GM23338 (cell line): ENCODE results near the gene MAP4. TPM values are rescaled to one million over a fixed set of nuclear protein-coding genes. Genes with fewer than 3 reads are reported as not detected.

Experiments
- ATAC-seq: fragments of 200-7000 bp; cut with Tn5 transposase; 3 replicates; pipeline ENCODE4 v1.9.1; 2020
- DNase-seq: peaks from one replicate; pipeline ENCODE4 v3.0.0-alpha.2; 2015; ENCODE audit warnings: low spot score
- H2AFZ ChIP-seq: fragments of 200-600 bp; sonication (generic); 2 replicates; pipeline ENCODE4 v1.8.0; 2016; ENCODE audit warnings: antibody characterized with exemption, mild to moderate bottlenecking, moderate library complexity
- H3F3A ChIP-seq: fragments of 200-600 bp; sonication (generic); replicated peaks from 2 replicates; pipeline ENCODE4 v1.8.0; 2017; ENCODE audit warnings: antibody characterized with exemption, mixed run types, low read depth
- H3K27ac ChIP-seq: fragments of 200-600 bp; sonication (generic); 2 replicates; pipeline ENCODE4 v1.6.1; 2016; ENCODE audit warnings: low read depth
- H3K27me3 ChIP-seq: fragments of 200-600 bp; sonication (generic); 2 replicates; pipeline ENCODE4 v1.8.0; 2016; ENCODE audit warnings: mild to moderate bottlenecking, mixed run types, moderate library complexity; ENCODE audit not compliant: insufficient read depth
- H3K36me3 ChIP-seq: fragments of 200-600 bp; sonication (generic); 2 replicates; pipeline ENCODE4 v1.8.0; 2016; ENCODE audit warnings: mild to moderate bottlenecking; ENCODE audit not compliant: insufficient read depth
- H3K4me1 ChIP-seq: fragments of 200-600 bp; sonication (generic); 2 replicates; pipeline ENCODE4 v1.8.0; 2016; ENCODE audit warnings: mild to moderate bottlenecking, moderate library complexity; ENCODE audit not compliant: insufficient read depth
- H3K4me2 ChIP-seq: fragments of 200-600 bp; sonication (generic); 2 replicates; pipeline ENCODE4 v1.7.1; 2017; ENCODE audit warnings: mixed run types
- H3K4me3 ChIP-seq: fragments of 200-600 bp; sonication (generic); 2 replicates; pipeline ENCODE4 v1.6.1; 2016; ENCODE audit warnings: mixed run types
- H3K79me2 ChIP-seq: fragments of 200-600 bp; sonication (generic); replicated peaks from 2 replicates; pipeline ENCODE4 v1.8.0; 2017; ENCODE audit warnings: mild to moderate bottlenecking; ENCODE audit not compliant: insufficient read depth
- H3K9me2 ChIP-seq: fragments of 200-600 bp; sonication (generic); 2 replicates; pipeline ENCODE4 v1.8.0; 2017; ENCODE audit not compliant: insufficient read depth
- H4K20me1 ChIP-seq: fragments of 200-600 bp; sonication (generic); replicated peaks from 2 replicates; pipeline ENCODE4 v1.8.0; 2017; ENCODE audit warnings: mild to moderate bottlenecking; ENCODE audit not compliant: insufficient read depth
- H3K27ac Mint-ChIP-seq: 2 replicates; pipeline ENCODE4 v1.8.0; 2020; ENCODE audit warnings: inconsistent platforms, mild to moderate bottlenecking, moderate library complexity, mixed read lengths
- H3K27me3 Mint-ChIP-seq: 3 replicates; pipeline ENCODE4 v1.8.0; 2022; ENCODE audit warnings: low read depth, mild to moderate bottlenecking, moderate library complexity, mixed read lengths, inconsistent platforms; ENCODE audit not compliant: insufficient read depth, poor library complexity
- H3K36me3 Mint-ChIP-seq: 3 replicates; pipeline ENCODE4 v1.8.0; 2021; ENCODE audit warnings: low read depth, mild to moderate bottlenecking, inconsistent platforms, moderate library complexity, mixed read lengths
- H3K4me1 Mint-ChIP-seq: 3 replicates; pipeline ENCODE4 v1.8.0; 2020; ENCODE audit warnings: mild to moderate bottlenecking, inconsistent platforms, mixed read lengths
- H3K4me3 Mint-ChIP-seq: 3 replicates; pipeline ENCODE4 v1.8.0; 2021; ENCODE audit warnings: moderate library complexity, mild to moderate bottlenecking, inconsistent platforms, mixed read lengths
- H3K9me3 Mint-ChIP-seq: 3 replicates; pipeline ENCODE4 v1.8.0; 2020; ENCODE audit warnings: moderate library complexity, mild to moderate bottlenecking, inconsistent platforms, mixed read lengths
- EZH2 ChIP-seq: fragments of 200-600 bp; sonication (generic); IDR thresholded peaks from one replicate; pipeline ENCODE4 v1.8.0; 2017; ENCODE audit warnings: antibody characterized with exemption, mild to moderate bottlenecking, low read depth; ENCODE audit not compliant: unreplicated experiment
- EZH2phosphoT487 ChIP-seq: fragments of 200-600 bp; sonication (generic); IDR thresholded peaks from one replicate; pipeline ENCODE4 v1.8.1; 2018; ENCODE audit warnings: antibody characterized with exemption; ENCODE audit not compliant: unreplicated experiment
- JUNB ChIP-seq: IDR thresholded peaks from one replicate; pipeline ENCODE4 v1.6.1; 2016; ENCODE audit warnings: antibody characterized with exemption; ENCODE audit not compliant: unreplicated experiment
- NANOG ChIP-seq: IDR thresholded peaks from 2 replicates; pipeline ENCODE4 v1.6.1; 2016; ENCODE audit warnings: antibody characterized with exemption, borderline replicate concordance
- STAT1 ChIP-seq: IDR thresholded peaks from one replicate; pipeline ENCODE4 v1.6.1; 2016; ENCODE audit warnings: antibody characterized with exemption; ENCODE audit not compliant: unreplicated experiment
- ZNF114 ChIP-seq: fragments of 250-450 bp; sonication (Bioruptor Pico); IDR thresholded peaks from 2 replicates; pipeline ENCODE4 v1.5.0; 2020; ENCODE audit warnings: mild to moderate bottlenecking, moderate library complexity
- ZNF331 ChIP-seq: fragments of 250-450 bp; sonication (Bioruptor Pico); IDR thresholded peaks from 2 replicates; pipeline ENCODE4 v1.5.0; 2020; ENCODE audit warnings: low read depth, mild to moderate bottlenecking, moderate library complexity
- polyA plus RNA-seq: library from polyadenylated mRNA; unstranded; fragments of >200 nt; fragmentation: Nextera tagmentation; extraction: Ambion mirVana; gene quantifications from 2 replicates; pipeline ENCODE4 v1.2.1, GENCODE V29; 2016
- total RNA-seq: library from RNA; depleted of rRNA; stranded (reverse); fragments of >200 nt; shearing (Covaris generic); gene quantifications from 2 replicates; pipeline ENCODE4 v1.2.3, GENCODE V29; 2014
- TF ChIP-seq, protein P1 (sequence below): IDR thresholded peaks from one replicate; pipeline ENCODE4 v1.6.1; 2018; ENCODE audit warnings: antibody characterized with exemption; ENCODE audit not compliant: unreplicated experiment
- TF ChIP-seq, protein P2 (sequence below): fragments of 250-450 bp; sonication (Bioruptor Pico); IDR thresholded peaks from 2 replicates; pipeline ENCODE4 v1.5.0; 2020; ENCODE audit warnings: mild to moderate bottlenecking, moderate library complexity
- TF ChIP-seq, protein P3 (sequence below): IDR thresholded peaks from 2 replicates; pipeline ENCODE4 v1.6.1; 2016; ENCODE audit warnings: antibody characterized with exemption
- TF ChIP-seq, protein P4 (sequence below), 2 experiments: fragments of 200-600 bp in 1 of 2; sonication (generic) in 1 of 2; conservative IDR thresholded peaks; 2 replicates each; pipeline versions ENCODE4 v1.5.1 to v1.6.1; 2016 to 2017; ENCODE audit warnings: antibody characterized with exemption in 2 of 2, low read depth in 2 of 2, mild to moderate bottlenecking in 2 of 2, moderate library complexity in 1 of 2

MAP4 gene
- total and polyA plus RNA-seq, 2 experiments from 2014 or later: 103 to 113 TPM

DNA sequence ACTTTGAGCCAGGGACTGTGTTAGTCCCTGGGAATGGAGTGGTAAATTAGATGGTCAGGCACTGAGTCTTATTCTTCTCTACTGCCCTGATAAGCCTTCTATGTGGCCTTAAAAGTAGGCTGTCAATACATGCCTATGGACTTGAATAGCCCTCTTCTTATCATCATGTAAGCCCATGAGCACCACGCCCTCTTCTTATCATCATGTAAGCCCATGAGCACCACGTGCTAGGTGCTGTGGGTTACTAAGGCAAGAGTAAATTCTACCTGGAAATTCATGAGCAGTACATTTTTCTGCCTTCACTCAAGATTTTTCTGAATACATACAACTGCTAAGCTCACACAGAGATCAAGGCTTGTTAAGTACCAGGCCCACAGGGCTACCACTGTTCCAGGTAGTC, 144.8 kb downstream of the MAP4 start:
- no peak overlapping the region for H3K4me3 ChIP-seq
- 0 out of 2 replicates have a peak, but pooled peaks cover 7% of the 10 kb centered on the region for H3F3A ChIP-seq
- peaks cover 25% of the 10 kb centered on the region for H3K36me3 ChIP-seq
- no peak overlapping the region for H2AFZ ChIP-seq
- Mint-ChIP-seq H3K27me3 (peaks cover 3% of the 10 kb centered on the region), H3K36me3 (peaks cover 56% of the 10 kb centered on the region), H3K27ac (no peak overlapping the region), H3K4me1 (peaks cover 9% of the 10 kb centered on the region), H3K9me3 (no peaks in the 10 kb centered on the region), H3K4me3 (no peak overlapping the region)
- no peaks in the 10 kb centered on the region for H3K27me3 ChIP-seq
- DNase-seq (no peak), ATAC-seq (no peak)
- peaks cover 3% of the 10 kb centered on the region; the same call in 1 of the 2 replicates for H4K20me1 ChIP-seq
- no peaks in the 10 kb centered on the region for H3K4me1 ChIP-seq
- H3K79me2 ChIP-seq: no peaks in the 10 kb centered on the region
- no peak overlapping the region for H3K27ac ChIP-seq
- TF ChIP-seq, protein P1, sequence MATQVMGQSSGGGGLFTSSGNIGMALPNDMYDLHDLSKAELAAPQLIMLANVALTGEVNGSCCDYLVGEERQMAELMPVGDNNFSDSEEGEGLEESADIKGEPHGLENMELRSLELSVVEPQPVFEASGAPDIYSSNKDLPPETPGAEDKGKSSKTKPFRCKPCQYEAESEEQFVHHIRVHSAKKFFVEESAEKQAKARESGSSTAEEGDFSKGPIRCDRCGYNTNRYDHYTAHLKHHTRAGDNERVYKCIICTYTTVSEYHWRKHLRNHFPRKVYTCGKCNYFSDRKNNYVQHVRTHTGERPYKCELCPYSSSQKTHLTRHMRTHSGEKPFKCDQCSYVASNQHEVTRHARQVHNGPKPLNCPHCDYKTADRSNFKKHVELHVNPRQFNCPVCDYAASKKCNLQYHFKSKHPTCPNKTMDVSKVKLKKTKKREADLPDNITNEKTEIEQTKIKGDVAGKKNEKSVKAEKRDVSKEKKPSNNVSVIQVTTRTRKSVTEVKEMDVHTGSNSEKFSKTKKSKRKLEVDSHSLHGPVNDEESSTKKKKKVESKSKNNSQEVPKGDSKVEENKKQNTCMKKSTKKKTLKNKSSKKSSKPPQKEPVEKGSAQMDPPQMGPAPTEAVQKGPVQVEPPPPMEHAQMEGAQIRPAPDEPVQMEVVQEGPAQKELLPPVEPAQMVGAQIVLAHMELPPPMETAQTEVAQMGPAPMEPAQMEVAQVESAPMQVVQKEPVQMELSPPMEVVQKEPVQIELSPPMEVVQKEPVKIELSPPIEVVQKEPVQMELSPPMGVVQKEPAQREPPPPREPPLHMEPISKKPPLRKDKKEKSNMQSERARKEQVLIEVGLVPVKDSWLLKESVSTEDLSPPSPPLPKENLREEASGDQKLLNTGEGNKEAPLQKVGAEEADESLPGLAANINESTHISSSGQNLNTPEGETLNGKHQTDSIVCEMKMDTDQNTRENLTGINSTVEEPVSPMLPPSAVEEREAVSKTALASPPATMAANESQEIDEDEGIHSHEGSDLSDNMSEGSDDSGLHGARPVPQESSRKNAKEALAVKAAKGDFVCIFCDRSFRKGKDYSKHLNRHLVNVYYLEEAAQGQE: no peak
- no peak for TF ChIP-seq EZH2phosphoT487
- TF ChIP-seq NANOG: no peak
- no peak for TF ChIP-seq JUNB
- TF ChIP-seq STAT1: no peak
- TF ChIP-seq ZNF114 (CRISPR knock-in tag): no peak
- TF ChIP-seq, protein P2, sequence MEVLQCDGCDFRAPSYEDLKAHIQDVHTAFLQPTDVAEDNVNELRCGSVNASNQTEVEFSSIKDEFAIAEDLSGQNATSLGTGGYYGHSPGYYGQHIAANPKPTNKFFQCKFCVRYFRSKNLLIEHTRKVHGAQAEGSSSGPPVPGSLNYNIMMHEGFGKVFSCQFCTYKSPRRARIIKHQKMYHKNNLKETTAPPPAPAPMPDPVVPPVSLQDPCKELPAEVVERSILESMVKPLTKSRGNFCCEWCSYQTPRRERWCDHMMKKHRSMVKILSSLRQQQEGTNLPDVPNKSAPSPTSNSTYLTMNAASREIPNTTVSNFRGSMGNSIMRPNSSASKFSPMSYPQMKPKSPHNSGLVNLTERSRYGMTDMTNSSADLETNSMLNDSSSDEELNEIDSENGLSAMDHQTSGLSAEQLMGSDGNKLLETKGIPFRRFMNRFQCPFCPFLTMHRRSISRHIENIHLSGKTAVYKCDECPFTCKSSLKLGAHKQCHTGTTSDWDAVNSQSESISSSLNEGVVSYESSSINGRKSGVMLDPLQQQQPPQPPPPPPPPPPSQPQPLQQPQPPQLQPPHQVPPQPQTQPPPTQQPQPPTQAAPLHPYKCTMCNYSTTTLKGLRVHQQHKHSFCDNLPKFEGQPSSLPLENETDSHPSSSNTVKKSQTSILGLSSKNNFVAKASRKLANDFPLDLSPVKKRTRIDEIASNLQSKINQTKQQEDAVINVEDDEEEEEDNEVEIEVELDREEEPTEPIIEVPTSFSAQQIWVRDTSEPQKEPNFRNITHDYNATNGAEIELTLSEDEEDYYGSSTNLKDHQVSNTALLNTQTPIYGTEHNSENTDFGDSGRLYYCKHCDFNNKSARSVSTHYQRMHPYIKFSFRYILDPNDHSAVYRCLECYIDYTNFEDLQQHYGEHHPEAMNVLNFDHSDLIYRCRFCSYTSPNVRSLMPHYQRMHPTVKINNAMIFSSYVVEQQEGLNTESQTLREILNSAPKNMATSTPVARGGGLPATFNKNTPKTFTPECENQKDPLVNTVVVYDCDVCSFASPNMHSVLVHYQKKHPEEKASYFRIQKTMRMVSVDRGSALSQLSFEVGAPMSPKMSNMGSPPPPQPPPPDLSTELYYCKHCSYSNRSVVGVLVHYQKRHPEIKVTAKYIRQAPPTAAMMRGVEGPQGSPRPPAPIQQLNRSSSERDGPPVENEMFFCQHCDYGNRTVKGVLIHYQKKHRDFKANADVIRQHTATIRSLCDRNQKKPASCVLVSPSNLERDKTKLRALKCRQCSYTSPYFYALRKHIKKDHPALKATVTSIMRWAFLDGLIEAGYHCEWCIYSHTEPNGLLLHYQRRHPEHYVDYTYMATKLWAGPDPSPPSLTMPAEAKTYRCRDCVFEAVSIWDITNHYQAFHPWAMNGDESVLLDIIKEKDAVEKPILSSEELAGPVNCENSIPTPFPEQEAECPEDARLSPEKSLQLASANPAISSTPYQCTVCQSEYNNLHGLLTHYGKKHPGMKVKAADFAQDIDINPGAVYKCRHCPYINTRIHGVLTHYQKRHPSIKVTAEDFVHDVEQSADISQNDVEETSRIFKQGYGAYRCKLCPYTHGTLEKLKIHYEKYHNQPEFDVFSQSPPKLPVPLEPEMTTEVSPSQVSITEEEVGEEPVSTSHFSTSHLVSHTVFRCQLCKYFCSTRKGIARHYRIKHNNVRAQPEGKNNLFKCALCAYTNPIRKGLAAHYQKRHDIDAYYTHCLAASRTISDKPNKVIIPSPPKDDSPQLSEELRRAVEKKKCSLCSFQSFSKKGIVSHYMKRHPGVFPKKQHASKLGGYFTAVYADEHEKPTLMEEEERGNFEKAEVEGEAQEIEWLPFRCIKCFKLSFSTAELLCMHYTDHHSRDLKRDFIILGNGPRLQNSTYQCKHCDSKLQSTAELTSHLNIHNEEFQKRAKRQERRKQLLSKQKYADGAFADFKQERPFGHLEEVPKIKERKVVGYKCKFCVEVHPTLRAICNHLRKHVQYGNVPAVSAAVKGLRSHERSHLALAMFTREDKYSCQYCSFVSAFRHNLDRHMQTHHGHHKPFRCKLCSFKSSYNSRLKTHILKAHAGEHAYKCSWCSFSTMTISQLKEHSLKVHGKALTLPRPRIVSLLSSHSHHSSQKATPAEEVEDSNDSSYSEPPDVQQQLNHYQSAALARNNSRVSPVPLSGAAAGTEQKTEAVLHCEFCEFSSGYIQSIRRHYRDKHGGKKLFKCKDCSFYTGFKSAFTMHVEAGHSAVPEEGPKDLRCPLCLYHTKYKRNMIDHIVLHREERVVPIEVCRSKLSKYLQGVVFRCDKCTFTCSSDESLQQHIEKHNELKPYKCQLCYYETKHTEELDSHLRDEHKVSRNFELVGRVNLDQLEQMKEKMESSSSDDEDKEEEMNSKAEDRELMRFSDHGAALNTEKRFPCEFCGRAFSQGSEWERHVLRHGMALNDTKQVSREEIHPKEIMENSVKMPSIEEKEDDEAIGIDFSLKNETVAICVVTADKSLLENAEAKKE (CRISPR knock-in tag): no peak
- TF ChIP-seq EZH2: no peak
- TF ChIP-seq, protein P3, sequence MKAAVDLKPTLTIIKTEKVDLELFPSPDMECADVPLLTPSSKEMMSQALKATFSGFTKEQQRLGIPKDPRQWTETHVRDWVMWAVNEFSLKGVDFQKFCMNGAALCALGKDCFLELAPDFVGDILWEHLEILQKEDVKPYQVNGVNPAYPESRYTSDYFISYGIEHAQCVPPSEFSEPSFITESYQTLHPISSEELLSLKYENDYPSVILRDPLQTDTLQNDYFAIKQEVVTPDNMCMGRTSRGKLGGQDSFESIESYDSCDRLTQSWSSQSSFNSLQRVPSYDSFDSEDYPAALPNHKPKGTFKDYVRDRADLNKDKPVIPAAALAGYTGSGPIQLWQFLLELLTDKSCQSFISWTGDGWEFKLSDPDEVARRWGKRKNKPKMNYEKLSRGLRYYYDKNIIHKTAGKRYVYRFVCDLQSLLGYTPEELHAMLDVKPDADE: no peak
- TF ChIP-seq, protein P4, sequence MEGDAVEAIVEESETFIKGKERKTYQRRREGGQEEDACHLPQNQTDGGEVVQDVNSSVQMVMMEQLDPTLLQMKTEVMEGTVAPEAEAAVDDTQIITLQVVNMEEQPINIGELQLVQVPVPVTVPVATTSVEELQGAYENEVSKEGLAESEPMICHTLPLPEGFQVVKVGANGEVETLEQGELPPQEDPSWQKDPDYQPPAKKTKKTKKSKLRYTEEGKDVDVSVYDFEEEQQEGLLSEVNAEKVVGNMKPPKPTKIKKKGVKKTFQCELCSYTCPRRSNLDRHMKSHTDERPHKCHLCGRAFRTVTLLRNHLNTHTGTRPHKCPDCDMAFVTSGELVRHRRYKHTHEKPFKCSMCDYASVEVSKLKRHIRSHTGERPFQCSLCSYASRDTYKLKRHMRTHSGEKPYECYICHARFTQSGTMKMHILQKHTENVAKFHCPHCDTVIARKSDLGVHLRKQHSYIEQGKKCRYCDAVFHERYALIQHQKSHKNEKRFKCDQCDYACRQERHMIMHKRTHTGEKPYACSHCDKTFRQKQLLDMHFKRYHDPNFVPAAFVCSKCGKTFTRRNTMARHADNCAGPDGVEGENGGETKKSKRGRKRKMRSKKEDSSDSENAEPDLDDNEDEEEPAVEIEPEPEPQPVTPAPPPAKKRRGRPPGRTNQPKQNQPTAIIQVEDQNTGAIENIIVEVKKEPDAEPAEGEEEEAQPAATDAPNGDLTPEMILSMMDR (conservative IDR thresholded peaks at IDR 0.05; ENCODE audit: low read depth in 2 of 2): no peak
- TF ChIP-seq ZNF331: no peak
- no peaks in the 10 kb centered on the region for H3K9me2 ChIP-seq
- no peak overlapping the region for H3K4me2 ChIP-seq
